IMR-90 (cell line): ENCODE measurements around the gene MOV10L1. TPM values are rescaled to one million over a fixed set of nuclear protein-coding genes. Genes with fewer than 3 reads are reported as not detected.

Experiments used
- ATAC-seq: fragments of 200-7000 bp; cut with Tn5 transposase; 2 replicates; pipeline ENCODE4 v1.9.1; 2020; ENCODE audit warnings: low read depth, mild to moderate bottlenecking, moderate library complexity
- BruUV-seq: library from RNA; stranded (reverse); fragments of 400-500 nt; replicated peaks from 2 replicates; lab custom pipeline; 2021; lab: Mats Ljungman, UMichigan
- CTCF ChIA-PET: fragments of 300-600 bp; formaldehyde crosslinking; extraction: SDS; loops from one replicate; lab custom pipeline; 2021; ENCODE audit warnings: antibody characterized with exemption; lab: Yijun Ruan, JAX
- POLR2A ChIA-PET: fragments of 300-600 bp; sonication (Branson Sonifier 250); formaldehyde crosslinking; loops from one replicate; lab custom pipeline; 2022; ENCODE audit warnings: antibody characterized with exemption; ENCODE audit not compliant: unreplicated experiment; lab: Charles Lee
- DNase-seq: peaks from one replicate; pipeline ENCODE4 v3.0.0; 2013
- H2AFZ ChIP-seq: replicated peaks from 2 replicates; pipeline ENCODE3; 2013; ENCODE audit warnings: low read length, mild to moderate bottlenecking; ENCODE audit not compliant: poor library complexity
- H2AK5ac ChIP-seq: 2 replicates; pipeline ENCODE4 v1.6.1; 2013; ENCODE audit warnings: low read depth, low read length, inconsistent platforms
- H2AK9ac ChIP-seq: replicated peaks from 2 replicates; pipeline ENCODE3; 2013; ENCODE audit warnings: mild to moderate bottlenecking, low read depth, low read length, moderate library complexity; ENCODE audit not compliant: poor library complexity
- H2BK120ac ChIP-seq: 2 replicates; pipeline ENCODE4 v1.6.1; 2013; ENCODE audit warnings: low read depth, low read length, inconsistent platforms
- H2BK15ac ChIP-seq: 3 replicates; pipeline ENCODE4 v1.6.1; 2013; ENCODE audit warnings: low read depth, low read length, inconsistent platforms
- H2BK20ac ChIP-seq: 2 replicates; pipeline ENCODE4 v1.6.1; 2013; ENCODE audit warnings: low read depth, mild to moderate bottlenecking, inconsistent platforms, low read length, moderate library complexity
- H2BK5ac ChIP-seq: 2 replicates; pipeline ENCODE4 v1.6.1; 2013; ENCODE audit warnings: mild to moderate bottlenecking, low read depth, low read length, inconsistent platforms; ENCODE audit not compliant: poor library complexity, severe bottlenecking
- H3K14ac ChIP-seq: replicated peaks from 2 replicates; pipeline ENCODE4 v1.6.1; 2013; ENCODE audit warnings: low read depth, low read length, inconsistent platforms
- H3K18ac ChIP-seq: 2 replicates; pipeline ENCODE4 v1.6.1; 2013; ENCODE audit warnings: low read depth, low read length, control low read depth
- H3K23ac ChIP-seq: 2 replicates; pipeline ENCODE4 v1.6.1; 2013; ENCODE audit warnings: low read depth, low read length, inconsistent platforms
- H3K27ac ChIP-seq: 2 replicates; pipeline ENCODE4 v1.5.1; 2013; ENCODE audit warnings: mild to moderate bottlenecking, control low read depth, low read length; ENCODE audit not compliant: insufficient read depth
- H3K27me3 ChIP-seq: 2 replicates; pipeline ENCODE4 v1.6.1; 2013; ENCODE audit warnings: low read length; ENCODE audit not compliant: control insufficient read depth, insufficient read depth
- H3K36me3 ChIP-seq: 2 replicates; pipeline ENCODE4 v1.6.1; 2013; ENCODE audit warnings: low read length, mixed read lengths; ENCODE audit not compliant: control insufficient read depth, insufficient read depth
- H3K4ac ChIP-seq: 2 replicates; pipeline ENCODE4 v1.6.1; 2013; ENCODE audit warnings: low read depth, low read length, inconsistent platforms
- H3K4me1 ChIP-seq: 2 replicates; pipeline ENCODE4 v1.6.1; 2013; ENCODE audit warnings: low read length, mixed read lengths; ENCODE audit not compliant: control insufficient read depth, insufficient read depth
- H3K4me2 ChIP-seq: 2 replicates; pipeline ENCODE4 v1.6.1; 2013; ENCODE audit warnings: low read depth, mild to moderate bottlenecking, control low read depth, low read length, moderate library complexity
- H3K4me3 ChIP-seq: 2 replicates; pipeline ENCODE4 v1.5.1; 2013; ENCODE audit warnings: low read depth, mild to moderate bottlenecking, control low read depth, low read length, moderate library complexity; ENCODE audit not compliant: insufficient read depth
- H3K56ac ChIP-seq: 2 replicates; pipeline ENCODE4 v1.6.1; 2013; ENCODE audit warnings: low read length, inconsistent platforms; ENCODE audit not compliant: insufficient read depth; ENCODE audit errors: extremely low read depth
- H3K79me1 ChIP-seq, 2 experiments: 2 replicates each; pipeline ENCODE4 v1.6.1; 2013; ENCODE audit warnings: low read length in 2 of 2, inconsistent platforms in 1 of 2, low read depth in 1 of 2
- H3K9ac ChIP-seq: 2 replicates; pipeline ENCODE4 v1.6.1; 2013; ENCODE audit warnings: low read depth, low read length, control low read depth
- H3K9me1 ChIP-seq: 2 replicates; pipeline ENCODE4 v1.6.1; 2013; ENCODE audit warnings: low read length, inconsistent platforms; ENCODE audit not compliant: insufficient read depth
- H3K9me3 ChIP-seq: 2 replicates; pipeline ENCODE4 v1.6.1; 2013; ENCODE audit warnings: low read length; ENCODE audit not compliant: control insufficient read depth, insufficient read depth
- H4K20me1 ChIP-seq: 2 replicates; pipeline ENCODE4 v1.6.1; 2013; ENCODE audit warnings: low read length, inconsistent platforms; ENCODE audit not compliant: insufficient read depth
- H4K5ac ChIP-seq: 2 replicates; pipeline ENCODE4 v1.6.1; 2013; ENCODE audit warnings: mild to moderate bottlenecking, low read depth, low read length, control low read depth
- H4K8ac ChIP-seq, 2 experiments: 2 replicates each; pipeline ENCODE4 v1.6.1; 2013; ENCODE audit warnings: low read depth in 2 of 2, low read length in 2 of 2, control low read depth in 1 of 2, inconsistent platforms in 1 of 2
- H4K91ac ChIP-seq: 2 replicates; pipeline ENCODE4 v1.6.1; 2013; ENCODE audit warnings: low read depth, low read length, inconsistent platforms; ENCODE audit not compliant: insufficient read depth
- BHLHE40 ChIP-seq: fragments of 150-350 bp; IDR thresholded peaks from 2 replicates; pipeline ENCODE4 v1.6.1; 2016; ENCODE audit warnings: mild to moderate bottlenecking, low read depth, low read length
- CHD1 ChIP-seq: IDR thresholded peaks from 2 replicates; pipeline ENCODE4 v1.6.1; 2012; ENCODE audit warnings: low read depth, low read length, improper control_type of control experiment
- NFE2L2 ChIP-seq: fragments of 150-350 bp; IDR thresholded peaks from 2 replicates; pipeline ENCODE4 v1.6.1; 2016; ENCODE audit warnings: low read depth, mild to moderate bottlenecking, low read length
- POLR2A ChIP-seq: IDR thresholded peaks from 2 replicates; pipeline ENCODE4 v1.6.1; 2012; ENCODE audit warnings: mild to moderate bottlenecking, low read depth, low read length
- RFX5 ChIP-seq: IDR thresholded peaks from 2 replicates; pipeline ENCODE4 v1.8.0; 2012; ENCODE audit warnings: low read depth, mild to moderate bottlenecking, low read length, moderate library complexity
- WGBS, 2 experiments: methylation state at CpG; one replicate each; pipeline versions ENCODE4 v1.1.5 to v1.1.7; 2013; ENCODE audit warnings: missing lambda C conversion rate in 2 of 2; ENCODE audit not compliant: insufficient read length in 1 of 2; ENCODE audit errors: extremely low coverage in 2 of 2; 5-methylcytosine and 5-hydroxymethylcytosine counted together
- dilution Hi-C: fragments of 300-500 bp; cut with HindIII; formaldehyde crosslinking; loops from one replicate; pipeline ENCODE4 v1.14.3; 2018; ENCODE audit warnings: low sequenced_read_pairs; ENCODE audit not compliant: unreplicated experiment
- in situ Hi-C: fragments of 300-500 bp; cut with MboI; formaldehyde crosslinking; loops from 3 replicates; pipeline ENCODE4 v1.14.3; 2019; ENCODE audit warnings: low sequenced_read_pairs, inconsistent platforms, mixed read lengths
- intact Hi-C: fragments of 100-400 bp; cut with micrococcal nuclease; formaldehyde crosslinking; loops from 2 replicates; pipeline ENCODE4 v1.10.0; 2022
- polyA plus RNA-seq, 3 experiments: library from polyadenylated mRNA; depleted of rRNA; stranded (reverse); fragments of >200 nt; gene quantifications; 2 replicates each; pipeline ENCODE4 v1.2.3, GENCODE V29; 2012; ENCODE audit warnings: low replicate concordance in 1 of 3
- total RNA-seq: library from RNA; depleted of rRNA; stranded (reverse); fragments of >200 nt; gene quantifications from 2 replicates; pipeline ENCODE4 v1.2.3, GENCODE V29; 2012

Gene MOV10L1
- total and polyA plus RNA-seq, 2 of the 4 experiments (the other 2 are of a cell fraction) = 0.72 to 1.4 TPM

DNA sequence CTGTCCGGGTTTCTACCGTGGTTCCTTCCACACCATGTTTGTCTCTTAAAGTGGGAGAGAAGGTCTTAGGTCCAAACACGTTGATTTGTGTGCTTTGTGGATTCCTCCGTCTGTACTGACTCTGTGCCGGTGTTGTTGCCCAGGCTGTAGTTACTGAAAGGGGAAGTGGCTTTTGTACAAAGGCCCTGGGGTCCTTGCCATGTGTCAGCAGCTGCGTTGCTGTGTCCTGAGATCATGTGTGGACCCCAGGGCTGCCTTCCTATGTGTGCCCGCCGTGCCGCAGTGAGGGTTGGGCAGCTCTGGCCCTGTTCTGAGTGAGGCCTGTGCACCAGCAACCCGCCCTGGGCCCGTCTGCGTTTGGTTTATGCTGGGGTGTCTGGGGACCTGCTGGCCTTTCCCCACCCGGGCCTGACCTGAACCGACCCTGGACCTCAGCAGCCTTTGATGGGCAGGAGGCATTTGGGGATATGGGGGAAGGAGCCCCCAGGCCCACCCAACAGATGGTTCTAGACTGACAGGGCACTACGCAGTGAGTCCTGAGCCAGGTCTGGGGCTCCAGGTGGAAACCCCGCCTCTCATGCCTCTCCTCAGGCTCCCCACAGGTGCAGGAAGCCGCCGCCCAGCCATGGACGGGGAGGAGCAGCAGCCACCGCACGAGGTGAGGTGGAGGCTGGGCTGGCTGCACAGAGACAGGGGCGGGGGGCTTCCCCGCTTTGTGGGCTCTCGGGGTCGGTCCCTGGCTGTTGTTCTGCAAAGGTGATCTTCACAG, 102.8 kb downstream of the MOV10L1 start:
- Histone ChIP-seq H3K56ac (no peak overlapping the region), H4K8ac (no peak overlapping the region), H3K79me1 (peaks cover 14 to 55% of the 10 kb centered on the region in 2 experiments), H4K91ac (no peak overlapping the region), H2BK15ac (no peak overlapping the region), H2BK120ac (no peak overlapping the region), H3K36me3 (peaks cover 32% of the 10 kb centered on the region), H2AK5ac (no peak overlapping the region), H3K27ac (no peak overlapping the region), H2AK9ac (no peak overlapping the region), H3K4me3 (no peak overlapping the region), H3K23ac (no peak overlapping the region), H2BK5ac (no peak overlapping the region), H4K20me1 (peaks cover 39% of the 10 kb centered on the region), H3K9me3 (no peaks in the 10 kb centered on the region), H3K9me1 (0 out of 2 replicates have a peak, but pooled peaks cover 3% of the 10 kb centered on the region), H3K27me3 (no peaks in the 10 kb centered on the region), H2AFZ (no peak overlapping the region), H2BK20ac (no peak overlapping the region), H3K4ac (no peak overlapping the region), H3K14ac (no peak overlapping the region), H3K18ac (no peak overlapping the region), H4K5ac (no peak overlapping the region), H3K9ac (no peak overlapping the region), H3K4me1 (peaks cover 13% of the 10 kb centered on the region; the same call in 1 of the 2 replicates), H3K4me2 (no peak overlapping the region)
- no TSS peak for BruUV-seq
- intact Hi-C loops = no loop called here
- ATAC-seq = no peak
- WGBS, 2 experiments = 98% methylated on average over 7 of the region's 25 CpGs; no CpG with 5 or more reads in 1 of the 2 experiments
- CTCF ChIA-PET = no interaction called here
- in situ Hi-C loops = no loop called here
- dilution Hi-C loops = no loop called here
- POLR2A ChIA-PET = no interaction called here
- DNase-seq = no peak
- TF ChIP-seq NFE2L2 (no peak), RFX5 (no peak), CHD1 (no peak), POLR2A (no peak), BHLHE40 (no peak)
